Measurements from ENCODE around the gene EGFLAM.

The EGFLAM gene

GRCh38 chr5:38479315-38479904 is 221.1 kb downstream of the EGFLAM start:
- FAIRE-seq = no peak

- no peak for FAIRE-seq
Observed at GRCh38 chr5:38483805-38484398, 225.5 kb downstream of the EGFLAM start.

DNA sequence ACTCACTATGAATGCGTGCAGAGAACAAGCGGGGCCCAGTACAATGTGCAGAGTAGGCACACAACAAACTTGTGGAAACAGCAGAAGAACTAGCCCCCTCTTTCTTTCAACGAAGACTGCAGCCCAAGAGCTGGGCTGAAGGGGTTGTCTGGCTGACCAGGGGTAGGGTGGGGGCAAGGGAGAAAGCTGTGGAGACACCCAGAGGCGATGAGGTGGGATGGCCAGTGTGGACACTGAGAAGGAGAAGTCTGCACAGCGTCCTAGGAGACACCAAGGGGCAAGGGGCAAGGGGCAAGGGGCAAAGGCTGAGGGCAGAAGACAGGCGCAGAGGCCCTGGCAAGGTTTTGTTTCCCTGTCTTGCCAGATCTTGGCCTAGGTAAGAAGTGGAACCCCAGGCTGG is 235.8 kb downstream of the EGFLAM start:
- no peak for FAIRE-seq

DNA sequence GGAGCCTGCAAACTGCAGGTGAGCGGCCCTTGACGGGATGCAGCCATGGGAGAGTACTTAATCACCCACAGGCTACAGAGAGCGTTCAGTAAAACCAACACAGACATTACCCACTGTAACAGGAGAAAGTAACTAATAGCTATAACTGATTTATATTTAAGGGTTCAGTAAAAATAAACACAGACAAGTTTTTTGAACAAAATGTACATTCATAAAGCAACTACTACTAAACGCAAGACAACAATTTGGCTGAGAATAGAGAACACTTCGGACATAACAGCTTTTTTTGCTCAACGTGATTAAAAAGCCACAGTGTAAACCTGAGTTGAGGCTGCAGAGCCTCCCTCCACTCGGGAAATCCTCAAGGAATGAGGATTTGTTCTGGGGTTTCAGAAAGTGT is 236.4 kb downstream of the EGFLAM start:
- FAIRE-seq = no peak

- no peak for FAIRE-seq
Observed at GRCh38 chr5:38497946-38498345, 239.6 kb downstream of the EGFLAM start.

GRCh38 chr5:38500573-38501260 is 242.4 kb downstream of the EGFLAM start:
- FAIRE-seq = no peak

GRCh38 chr5:38506302-38506701 is 247.9 kb downstream of the EGFLAM start:
- FAIRE-seq = no peak

DNA sequence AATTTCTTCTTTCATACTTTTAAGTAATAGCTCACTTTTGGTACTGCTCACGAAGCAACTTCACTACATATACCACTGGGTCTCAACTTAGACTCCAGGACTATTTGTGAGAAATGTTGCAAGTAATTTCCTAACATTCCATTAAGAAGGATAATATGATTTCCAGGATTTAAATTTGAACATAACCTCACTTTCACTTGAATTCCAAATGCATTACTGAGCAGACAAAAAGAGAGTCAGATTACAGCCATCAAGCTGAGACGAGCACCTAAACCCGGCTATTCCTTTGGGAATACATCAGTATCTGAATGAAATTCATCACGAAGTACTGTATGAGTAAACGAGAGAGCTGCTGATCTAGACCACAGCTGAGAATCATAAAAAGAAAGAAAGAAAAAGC is 250.8 kb downstream of the EGFLAM start:
- FAIRE-seq = no peak
